GM10248 (cell line): ENCODE data around the gene SEC22A.

ENCODE experiments used
- CTCF ChIA-PET: fragments of 300-600 bp; sonication (Branson Sonifier 250); formaldehyde crosslinking; extraction: SDS; loops from one replicate; lab custom pipeline; 2021; ENCODE audit warnings: antibody characterized with exemption; lab: Yijun Ruan, JAX
- POLR2A ChIA-PET: fragments of 350-650 bp; sonication (Branson Sonifier 250); formaldehyde crosslinking; extraction: SDS; loops from one replicate; lab custom pipeline; 2020; ENCODE audit warnings: antibody characterized with exemption; lab: Yijun Ruan, JAX
- DNase-seq: peaks from one replicate; pipeline ENCODE4 v3.0.0; 2012; ENCODE audit errors: extremely low spot score
- TF ChIP-seq, protein P1 (sequence below): IDR thresholded peaks from 2 replicates; pipeline ENCODE4 v1.5.1; 2012; ENCODE audit warnings: mild to moderate bottlenecking, low read depth; ENCODE audit errors: extremely low read depth, missing control alignments, control extremely low read depth

SEC22A gene, protein sequence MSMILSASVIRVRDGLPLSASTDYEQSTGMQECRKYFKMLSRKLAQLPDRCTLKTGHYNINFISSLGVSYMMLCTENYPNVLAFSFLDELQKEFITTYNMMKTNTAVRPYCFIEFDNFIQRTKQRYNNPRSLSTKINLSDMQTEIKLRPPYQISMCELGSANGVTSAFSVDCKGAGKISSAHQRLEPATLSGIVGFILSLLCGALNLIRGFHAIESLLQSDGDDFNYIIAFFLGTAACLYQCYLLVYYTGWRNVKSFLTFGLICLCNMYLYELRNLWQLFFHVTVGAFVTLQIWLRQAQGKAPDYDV

GRCh38 chr3:123201557-123202427, at the start of gene SEC22A:
SEC22A (plus strand) TSS chr3:123201943; CDS start chr3:123209218, 7,275 bp downstream.
- POLR2A ChIA-PET: interaction anchor here (0.6 to 1.0 kb wide), 2 partner anchors 16 to 408 kb away, joined by 3 to 4 read pairs; partner anchors contain the start of gene HSPBAP1

GRCh38 chr3:123152687-123153086, 49.1 kb upstream of the SEC22A start:
- ChIA-PET POLR2A (no interaction called here), CTCF (interaction anchor here (1.0 kb wide), 1 partner anchor 26 kb away, joined by 3 read pairs; no protein-coding TSS in a partner anchor)
- no peak for DNase-seq
- TF ChIP-seq, protein P1, sequence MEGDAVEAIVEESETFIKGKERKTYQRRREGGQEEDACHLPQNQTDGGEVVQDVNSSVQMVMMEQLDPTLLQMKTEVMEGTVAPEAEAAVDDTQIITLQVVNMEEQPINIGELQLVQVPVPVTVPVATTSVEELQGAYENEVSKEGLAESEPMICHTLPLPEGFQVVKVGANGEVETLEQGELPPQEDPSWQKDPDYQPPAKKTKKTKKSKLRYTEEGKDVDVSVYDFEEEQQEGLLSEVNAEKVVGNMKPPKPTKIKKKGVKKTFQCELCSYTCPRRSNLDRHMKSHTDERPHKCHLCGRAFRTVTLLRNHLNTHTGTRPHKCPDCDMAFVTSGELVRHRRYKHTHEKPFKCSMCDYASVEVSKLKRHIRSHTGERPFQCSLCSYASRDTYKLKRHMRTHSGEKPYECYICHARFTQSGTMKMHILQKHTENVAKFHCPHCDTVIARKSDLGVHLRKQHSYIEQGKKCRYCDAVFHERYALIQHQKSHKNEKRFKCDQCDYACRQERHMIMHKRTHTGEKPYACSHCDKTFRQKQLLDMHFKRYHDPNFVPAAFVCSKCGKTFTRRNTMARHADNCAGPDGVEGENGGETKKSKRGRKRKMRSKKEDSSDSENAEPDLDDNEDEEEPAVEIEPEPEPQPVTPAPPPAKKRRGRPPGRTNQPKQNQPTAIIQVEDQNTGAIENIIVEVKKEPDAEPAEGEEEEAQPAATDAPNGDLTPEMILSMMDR: no peak

More at GRCh38 chr3:123201557-123202427, at the start of gene SEC22A:
- CTCF ChIA-PET: interaction anchor here (0.8 kb wide), 1 partner anchor 29 kb away, joined by 3 read pairs; no protein-coding TSS in a partner anchor
- TF ChIP-seq, protein P1: no peak
- DNase-seq: peak; percentile 96

DNA sequence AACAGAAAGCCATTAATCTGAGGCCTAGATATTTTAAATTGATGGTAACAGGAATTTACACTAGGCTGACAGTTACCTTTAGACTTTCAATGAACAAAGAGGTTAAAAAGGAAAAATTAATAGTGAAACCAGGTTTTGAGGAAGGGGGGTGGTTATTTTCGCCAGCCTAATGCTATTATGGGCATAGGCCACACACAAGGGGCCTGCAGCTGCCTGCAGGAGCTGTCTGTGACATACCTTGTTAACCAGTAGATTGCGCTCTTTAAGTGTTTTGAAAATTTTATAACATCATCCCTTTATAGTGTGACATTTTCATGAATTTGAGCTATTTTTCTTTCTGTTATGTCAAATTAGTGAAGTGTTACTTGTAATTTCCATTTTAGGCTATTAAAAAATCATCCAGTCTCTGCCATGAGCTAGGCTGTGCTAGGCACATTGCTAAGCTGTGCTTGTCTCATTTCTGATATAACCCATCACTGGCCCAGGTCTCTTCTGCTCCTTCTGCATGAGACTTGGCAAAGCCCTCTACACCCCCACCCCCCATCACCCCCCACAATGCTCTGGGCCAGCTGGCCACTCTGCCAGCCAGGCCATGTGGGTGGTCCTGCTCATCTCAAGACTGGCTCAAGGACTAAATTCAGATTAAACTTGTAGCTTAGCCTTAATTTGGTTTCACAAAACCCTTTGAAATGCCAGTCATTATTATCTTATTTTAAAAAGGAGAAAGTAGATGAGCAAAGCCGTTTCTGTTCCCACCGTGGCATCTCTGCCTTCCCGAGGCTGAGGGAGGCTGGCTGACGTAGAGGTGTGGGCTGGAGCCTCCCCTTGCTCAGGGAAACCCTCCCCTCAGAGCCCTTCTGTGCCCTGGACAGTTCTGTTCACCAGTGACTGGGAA, 48.4 kb upstream of the SEC22A start:
- POLR2A ChIA-PET: no interaction called here
- TF ChIP-seq, protein P1: no peak
- CTCF ChIA-PET: interaction anchor here (1.0 to 1.3 kb wide), 2 partner anchors 8 to 27 kb away, joined by 3 read pairs; no protein-coding TSS in a partner anchor

GRCh38 chr3:123154020-123154985, 47.4 kb upstream of the SEC22A start:
- POLR2A ChIA-PET: no interaction called here
- TF ChIP-seq, protein P1: no peak
- CTCF ChIA-PET: interaction anchor here (1.3 kb wide), 1 partner anchor 9 kb away, joined by 3 read pairs; no protein-coding TSS in a partner anchor
- DNase-seq: no peak

More for the DNA sequence above, 48.4 kb upstream of the SEC22A start:
- peak; percentile 35 for DNase-seq

DNA sequence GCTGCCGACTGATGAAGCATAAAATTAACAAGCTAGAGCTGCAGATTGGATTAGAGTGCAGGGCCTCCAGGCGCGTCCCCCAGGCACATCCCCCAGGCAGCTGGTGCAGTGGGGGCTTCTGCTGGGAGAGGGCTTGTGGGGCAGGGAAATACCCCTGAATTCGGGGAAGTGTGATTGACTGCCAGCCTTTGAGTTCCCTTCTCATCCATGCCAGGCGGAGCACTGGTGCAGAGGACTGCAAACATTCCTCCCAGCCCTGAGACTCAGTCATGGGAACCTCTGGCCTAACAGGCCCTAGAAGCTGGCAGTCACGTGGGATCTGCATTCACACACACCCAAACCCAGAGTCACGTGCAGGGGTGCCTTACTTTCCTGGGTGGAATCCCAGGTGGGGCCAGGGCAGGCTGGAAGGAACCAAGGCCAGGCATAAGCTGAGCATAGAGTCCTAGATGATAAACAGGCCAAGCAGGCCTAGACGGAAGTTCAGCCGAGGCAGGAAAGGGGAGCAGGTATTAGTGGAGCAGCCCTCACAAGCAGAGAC, 46.2 kb upstream of the SEC22A start:
- no peak for DNase-seq
- TF ChIP-seq, protein P1: no peak
- CTCF ChIA-PET: no interaction called here

More for the DNA sequence above, 46.2 kb upstream of the SEC22A start:
- POLR2A ChIA-PET: no interaction called here
